ACC112 (cell line): Measurements from ENCODE around the gene HS3ST4.

Source experiments
- H2AFZ ChIP-seq: fragments of 200-600 bp; sonication (generic); one replicate; pipeline ENCODE4 v1.6.0; 2017; ENCODE audit warnings: antibody characterized with exemption, low read length; ENCODE audit not compliant: unreplicated experiment
- H3K27ac ChIP-seq: fragments of 200-600 bp; sonication (generic); 2 replicates; pipeline ENCODE4 v1.5.1; 2014; ENCODE audit warnings: low read depth, mild to moderate bottlenecking, antibody characterized with exemption, low read length, moderate library complexity
- H3K27me3 ChIP-seq: fragments of 200-600 bp; sonication (generic); 2 replicates; pipeline ENCODE4 v1.6.1; 2014; ENCODE audit warnings: mild to moderate bottlenecking, antibody characterized with exemption, low read length, moderate library complexity, mixed read lengths; ENCODE audit not compliant: insufficient read depth
- H3K36me3 ChIP-seq: fragments of 200-600 bp; sonication (generic); 2 replicates; pipeline ENCODE4 v1.6.1; 2016; ENCODE audit warnings: mild to moderate bottlenecking, antibody characterized with exemption, low read length, moderate library complexity, mixed read lengths; ENCODE audit not compliant: insufficient read depth
- H3K4me1 ChIP-seq: fragments of 200-600 bp; sonication (generic); one replicate; pipeline ENCODE4 v1.6.1; 2016; ENCODE audit warnings: low read length, mixed read lengths; ENCODE audit not compliant: insufficient read depth, unreplicated experiment, control insufficient read depth
- H3K4me3 ChIP-seq: fragments of 200-600 bp; sonication (generic); 2 replicates; pipeline ENCODE4 v1.5.1; 2014; ENCODE audit warnings: mild to moderate bottlenecking, low read depth, low read length
- H3K79me2 ChIP-seq: fragments of 200-600 bp; sonication (generic); one replicate; pipeline ENCODE4 v1.6.0; 2016; ENCODE audit warnings: low read length; ENCODE audit not compliant: control insufficient read depth, unreplicated experiment, insufficient read depth

The HS3ST4 gene

DNA sequence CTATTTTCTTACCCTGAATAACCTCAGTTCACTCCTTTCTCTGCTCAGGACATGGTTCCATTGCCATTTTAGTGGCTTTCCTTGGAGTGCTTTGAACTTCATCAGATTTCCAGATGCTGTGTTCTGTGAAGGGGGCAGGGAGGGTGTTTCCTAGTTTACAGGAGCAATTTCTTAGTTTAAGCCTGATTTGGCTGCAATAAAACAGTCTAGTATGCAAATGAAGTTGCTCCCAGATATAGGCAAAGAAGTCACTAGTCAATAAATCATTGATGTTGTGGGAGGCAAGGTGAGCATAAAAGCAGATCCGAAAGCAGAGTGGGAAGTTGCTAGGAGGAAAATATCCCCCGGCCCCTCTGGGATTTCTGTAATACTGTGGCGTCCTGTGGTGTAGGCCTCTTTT is 202.3 kb downstream of the HS3ST4 start:
- no peak overlapping the region for H3K4me3 ChIP-seq
- no peaks in the 10 kb centered on the region for H3K79me2 ChIP-seq
- no peak overlapping the region for H3K27ac ChIP-seq
- no peaks in the 10 kb centered on the region for H3K27me3 ChIP-seq
- no peak overlapping the region for H2AFZ ChIP-seq
- H3K36me3 ChIP-seq: no peaks in the 10 kb centered on the region
- H3K4me1 ChIP-seq: no peaks in the 10 kb centered on the region

DNA sequence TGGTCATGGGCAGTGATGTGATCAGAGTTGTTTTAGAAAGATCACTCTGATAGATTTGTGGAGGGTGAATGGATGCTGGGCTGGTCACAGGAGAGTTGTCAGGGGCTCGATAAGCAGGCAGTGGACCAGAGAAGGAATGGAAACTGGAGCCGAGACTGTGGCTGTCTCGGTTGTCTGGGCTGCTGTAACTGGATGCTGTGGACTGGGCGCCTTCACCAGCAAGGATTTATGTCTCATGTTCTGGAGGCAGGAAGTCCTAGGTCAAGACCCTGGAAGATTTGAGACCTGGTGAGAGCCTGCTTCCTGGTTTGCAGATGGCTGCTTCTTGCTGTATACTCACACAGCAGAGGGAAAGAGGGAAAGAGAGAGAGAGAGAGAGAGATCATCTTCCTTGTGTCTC is 203.6 kb downstream of the HS3ST4 start:
- H3K4me1 ChIP-seq: no peaks in the 10 kb centered on the region
- H3K79me2 ChIP-seq: no peaks in the 10 kb centered on the region
- H3K36me3 ChIP-seq: no peaks in the 10 kb centered on the region
- H3K27ac ChIP-seq: no peak overlapping the region
- no peak overlapping the region for H3K4me3 ChIP-seq
- no peak overlapping the region for H2AFZ ChIP-seq
- no peaks in the 10 kb centered on the region for H3K27me3 ChIP-seq

DNA sequence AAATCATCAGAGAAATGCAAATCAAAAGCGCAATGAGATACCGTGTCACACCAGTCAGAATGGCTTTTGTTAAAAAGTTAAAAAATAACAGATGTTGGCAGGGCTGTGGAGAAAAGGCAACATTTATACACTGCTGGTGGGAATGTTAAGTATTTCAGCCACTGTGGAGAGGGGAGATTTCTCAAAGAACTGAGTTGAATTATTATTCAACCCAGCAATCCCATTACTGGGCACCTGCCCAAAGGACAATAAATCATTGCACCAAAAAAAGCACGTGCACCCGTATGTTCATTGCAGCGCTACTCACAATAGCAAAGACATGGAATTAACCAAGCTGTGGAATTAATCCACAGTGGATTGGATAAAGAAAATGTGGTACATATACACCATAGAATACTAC is 204.7 kb downstream of the HS3ST4 start:
- Histone ChIP-seq H3K79me2 (no peaks in the 10 kb centered on the region), H3K27ac (no peak overlapping the region)

DNA sequence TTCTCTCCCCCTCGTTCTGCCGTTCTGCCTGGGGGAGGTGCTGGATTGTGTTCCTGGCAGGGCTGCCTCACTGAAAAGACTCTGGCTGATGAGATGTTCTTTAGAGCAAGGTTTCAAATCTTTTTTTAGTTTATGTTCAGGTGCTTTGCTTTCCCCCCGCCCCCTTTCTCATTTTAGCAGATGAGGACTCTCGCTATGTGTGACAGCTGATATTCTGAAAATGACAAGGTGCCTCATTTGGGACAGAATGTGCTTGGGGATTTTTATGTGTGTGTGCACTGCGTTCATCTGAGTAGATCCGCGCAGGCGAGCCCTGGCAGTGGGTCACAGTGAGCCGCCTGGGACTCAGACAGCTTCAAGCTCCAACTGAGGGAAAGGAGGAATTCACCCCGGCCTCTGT is 205.9 kb downstream of the HS3ST4 start:
- no peaks in the 10 kb centered on the region for H3K4me1 ChIP-seq

More for the DNA sequence above, 204.7 kb downstream of the HS3ST4 start:
- Histone ChIP-seq H3K4me3 (no peak overlapping the region), H3K27me3 (no peaks in the 10 kb centered on the region), H3K36me3 (no peaks in the 10 kb centered on the region), H2AFZ (no peak overlapping the region), H3K4me1 (no peaks in the 10 kb centered on the region)

DNA sequence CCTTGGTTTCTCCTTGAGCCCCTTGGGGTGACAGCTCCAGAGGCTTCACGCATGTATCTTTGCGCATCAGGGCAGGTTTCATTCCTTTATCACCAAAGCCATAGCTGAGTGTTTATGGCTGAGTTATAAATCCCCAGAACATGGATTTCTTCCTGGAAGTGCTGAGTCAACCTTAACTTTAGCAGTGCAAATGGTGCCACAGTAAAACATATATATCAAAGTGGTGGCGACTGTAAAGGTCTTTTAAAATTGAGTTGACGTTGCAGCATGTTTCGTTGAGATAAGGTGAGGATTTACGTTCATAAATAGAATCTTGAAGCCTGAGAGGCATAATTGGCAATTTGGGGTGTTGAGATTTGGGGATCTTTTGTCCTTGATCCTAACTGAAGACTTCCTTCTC is 214.1 kb downstream of the HS3ST4 start:
- Histone ChIP-seq H2AFZ (no peak overlapping the region), H3K27me3 (no peaks in the 10 kb centered on the region), H3K79me2 (no peaks in the 10 kb centered on the region), H3K4me1 (no peaks in the 10 kb centered on the region), H3K27ac (no peak overlapping the region), H3K36me3 (no peaks in the 10 kb centered on the region), H3K4me3 (no peak overlapping the region)

More for the DNA sequence above, 205.9 kb downstream of the HS3ST4 start:
- Histone ChIP-seq H3K4me3 (no peak overlapping the region), H3K27ac (no peak overlapping the region), H3K27me3 (no peaks in the 10 kb centered on the region), H3K79me2 (no peaks in the 10 kb centered on the region), H3K36me3 (no peaks in the 10 kb centered on the region), H2AFZ (no peak overlapping the region)

DNA sequence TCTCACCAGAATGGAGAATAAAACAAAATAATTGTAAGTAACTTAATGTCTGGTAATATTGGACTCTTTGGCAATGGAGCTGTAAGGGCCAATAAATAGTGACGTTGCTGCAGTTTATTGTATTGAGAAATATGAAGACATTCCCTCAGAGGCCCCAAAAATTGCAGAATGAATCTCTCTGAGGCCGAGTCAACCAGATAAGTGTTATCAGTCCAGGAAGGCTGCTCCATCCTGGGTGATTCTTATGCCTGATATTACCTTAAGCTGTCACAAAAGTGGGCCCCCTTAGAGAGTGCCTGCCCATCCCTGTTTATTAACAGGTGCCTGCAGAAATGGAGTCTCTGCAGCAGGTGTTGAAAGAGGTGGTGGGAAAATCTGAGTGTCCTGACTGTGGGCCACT is 219.2 kb downstream of the HS3ST4 start:
- Histone ChIP-seq H3K27me3 (no peaks in the 10 kb centered on the region), H3K4me3 (no peak overlapping the region), H3K36me3 (no peaks in the 10 kb centered on the region), H2AFZ (no peak overlapping the region), H3K79me2 (no peaks in the 10 kb centered on the region), H3K27ac (no peak overlapping the region), H3K4me1 (no peaks in the 10 kb centered on the region)

DNA sequence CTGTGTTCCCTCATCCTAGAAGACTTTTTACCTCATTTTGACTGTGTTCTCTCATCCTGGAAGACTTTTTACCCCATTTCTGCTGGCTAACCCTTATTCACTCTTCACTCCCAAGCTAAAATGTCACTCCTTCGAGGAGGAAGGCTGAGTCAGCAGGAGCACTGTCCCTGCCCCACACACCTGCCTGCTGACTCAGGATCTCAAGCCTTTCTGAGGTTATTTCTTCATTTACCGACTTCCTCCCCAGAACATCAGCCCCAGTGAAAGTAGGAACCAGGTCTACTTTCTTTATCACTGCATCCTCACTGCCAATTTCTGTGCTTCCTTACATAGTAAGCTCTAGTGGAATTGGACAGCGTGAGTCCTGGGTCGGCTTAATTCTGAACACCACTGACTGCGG is 220.6 kb downstream of the HS3ST4 start:
- no peaks in the 10 kb centered on the region for H3K27me3 ChIP-seq
- no peaks in the 10 kb centered on the region for H3K4me1 ChIP-seq
- no peak overlapping the region for H2AFZ ChIP-seq
- H3K27ac ChIP-seq: no peak overlapping the region
- no peaks in the 10 kb centered on the region for H3K79me2 ChIP-seq
- H3K36me3 ChIP-seq: no peaks in the 10 kb centered on the region
- H3K4me3 ChIP-seq: no peak overlapping the region

DNA sequence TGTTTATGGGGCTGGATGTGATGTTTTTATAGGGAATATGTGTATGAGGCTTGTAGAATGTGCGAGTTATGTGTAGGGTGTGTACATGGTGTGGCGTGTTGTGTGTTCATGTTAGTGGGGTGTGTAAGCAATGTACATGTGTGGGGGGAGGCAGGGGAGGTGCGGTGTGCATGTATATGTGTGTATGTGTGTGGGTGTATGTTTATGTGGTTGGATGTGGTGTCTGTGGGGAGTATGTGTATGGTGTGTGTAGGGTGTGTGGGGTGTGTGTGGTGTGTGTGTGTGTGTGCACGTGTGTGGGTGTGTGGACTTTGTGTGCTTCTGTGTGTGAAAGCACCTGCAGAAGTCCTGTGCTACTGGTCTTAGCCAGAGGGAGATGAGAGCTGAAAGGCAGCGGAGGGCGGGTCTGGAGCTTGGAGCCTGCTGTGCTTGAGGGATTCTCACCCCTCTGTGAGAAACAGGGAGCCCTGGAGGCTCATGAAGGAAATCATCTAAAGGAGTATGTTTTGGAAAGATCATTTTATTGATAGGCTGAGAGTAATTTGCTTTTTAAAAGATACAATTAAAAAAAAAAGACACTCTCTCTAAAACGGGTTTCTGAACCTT is 222.7 kb downstream of the HS3ST4 start:
- H3K36me3 ChIP-seq: no peaks in the 10 kb centered on the region
- no peak overlapping the region for H2AFZ ChIP-seq
- H3K4me1 ChIP-seq: no peaks in the 10 kb centered on the region
- no peaks in the 10 kb centered on the region for H3K27me3 ChIP-seq
- no peaks in the 10 kb centered on the region for H3K79me2 ChIP-seq
- no peak overlapping the region for H3K27ac ChIP-seq
- H3K4me3 ChIP-seq: no peak overlapping the region

DNA sequence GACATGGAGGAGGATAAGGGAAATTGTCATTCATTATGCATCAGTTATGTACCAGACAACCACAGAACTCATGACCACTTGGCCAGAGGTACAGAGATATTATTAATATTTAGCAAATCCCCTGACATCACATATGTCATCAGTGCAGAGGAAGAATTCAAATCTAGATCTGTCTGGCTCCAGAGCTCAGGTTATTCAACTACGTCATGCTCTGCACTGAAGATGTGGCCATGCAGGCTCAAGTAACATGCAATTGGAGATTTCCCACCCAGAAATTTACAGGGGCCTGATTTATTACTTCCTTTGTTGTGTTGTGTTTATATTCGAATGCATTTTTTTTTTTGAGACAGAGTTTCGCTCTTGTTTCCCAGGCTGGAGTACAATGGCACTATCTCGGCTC is 224.3 kb downstream of the HS3ST4 start:
- no peak overlapping the region for H3K4me3 ChIP-seq
- H2AFZ ChIP-seq: no peak overlapping the region
- no peak overlapping the region for H3K27ac ChIP-seq
- H3K79me2 ChIP-seq: no peaks in the 10 kb centered on the region
- no peaks in the 10 kb centered on the region for H3K27me3 ChIP-seq
- H3K36me3 ChIP-seq: no peaks in the 10 kb centered on the region
- no peaks in the 10 kb centered on the region for H3K4me1 ChIP-seq

DNA sequence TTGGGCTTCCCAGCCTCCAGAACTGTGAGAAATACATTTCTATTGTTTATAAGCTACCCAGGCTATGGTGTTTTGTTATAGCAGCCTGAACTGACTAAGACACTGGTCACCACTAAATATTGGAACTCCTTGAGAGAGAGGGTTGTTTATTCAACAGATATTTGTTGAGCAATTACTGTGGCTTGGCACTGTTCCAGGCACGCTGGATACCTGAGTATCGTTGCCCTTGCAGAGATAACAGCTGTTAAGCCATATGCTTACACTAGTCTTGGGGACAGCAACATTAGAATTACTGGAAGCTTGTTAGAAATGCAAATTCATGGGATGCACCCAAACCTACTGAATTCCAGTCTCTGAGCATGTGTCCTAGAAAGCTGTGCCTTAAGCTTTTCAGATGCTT is 230.7 kb downstream of the HS3ST4 start:
- no peak overlapping the region for H2AFZ ChIP-seq
- no peaks in the 10 kb centered on the region for H3K36me3 ChIP-seq
- no peaks in the 10 kb centered on the region for H3K4me1 ChIP-seq
- no peaks in the 10 kb centered on the region for H3K27me3 ChIP-seq
- H3K4me3 ChIP-seq: no peak overlapping the region
- no peak overlapping the region for H3K27ac ChIP-seq
- no peaks in the 10 kb centered on the region for H3K79me2 ChIP-seq

DNA sequence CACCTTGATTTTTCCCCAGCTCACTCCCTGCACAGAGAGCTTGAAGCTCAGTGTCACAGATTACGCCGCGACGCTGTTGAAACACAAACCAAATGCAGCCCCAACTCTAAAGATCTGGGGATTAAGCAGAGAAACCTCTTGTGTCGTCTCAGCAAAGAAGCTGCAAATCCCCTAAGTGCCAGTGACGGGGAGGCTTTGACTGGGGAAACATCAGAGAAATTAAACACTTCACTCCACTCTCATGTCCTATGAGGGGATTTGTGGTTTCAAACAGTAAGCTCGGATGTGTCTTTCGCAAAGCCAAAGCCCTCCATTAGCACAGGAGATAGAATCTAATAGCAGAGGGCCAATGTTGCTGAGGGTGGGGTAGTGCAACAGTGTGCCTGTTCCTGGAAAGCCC is 233.7 kb downstream of the HS3ST4 start:
- H3K4me1 ChIP-seq: no peaks in the 10 kb centered on the region
- no peak overlapping the region for H3K27ac ChIP-seq
- no peaks in the 10 kb centered on the region for H3K27me3 ChIP-seq
- no peak overlapping the region for H3K4me3 ChIP-seq
- no peaks in the 10 kb centered on the region for H3K36me3 ChIP-seq
- H2AFZ ChIP-seq: no peak overlapping the region
- no peaks in the 10 kb centered on the region for H3K79me2 ChIP-seq
